ENCODE results near the gene DTHD1.

DTHD1 gene

GRCh38 chr4:36313301-36313700, 31.9 kb downstream of the DTHD1 start:
- no peak for DNase-seq (ENCODE audit: low read depth in 1 of 2, low spot score in 1 of 2)

DNA sequence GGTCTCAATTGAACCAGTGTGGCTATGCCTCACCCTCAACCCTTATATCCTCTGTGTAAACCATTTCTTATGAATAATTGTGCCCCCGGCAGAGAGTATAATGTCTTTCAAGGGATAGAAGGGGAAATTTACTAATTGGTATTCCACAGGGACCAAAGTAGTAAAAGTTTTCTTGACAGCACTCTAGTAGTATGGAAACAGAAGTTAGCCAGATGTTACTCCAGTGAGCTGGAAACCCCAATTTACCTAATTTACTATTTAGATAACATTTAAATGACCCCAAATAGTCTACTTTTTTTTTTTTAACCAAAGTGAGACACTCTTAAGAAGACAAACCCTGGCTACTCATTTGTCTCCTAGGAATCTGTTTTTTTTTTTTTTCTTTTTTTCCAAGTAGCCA, 32.3 kb downstream of the DTHD1 start:
- DNase-seq (ENCODE audit: low read depth in 1 of 2, low spot score in 1 of 2): no peak

- DNase-seq (ENCODE audit: low read depth in 1 of 2, low spot score in 1 of 2): no peak
These were observed 35.2 kb downstream of the DTHD1 start for GRCh38 chr4:36316607-36317006.

DNA sequence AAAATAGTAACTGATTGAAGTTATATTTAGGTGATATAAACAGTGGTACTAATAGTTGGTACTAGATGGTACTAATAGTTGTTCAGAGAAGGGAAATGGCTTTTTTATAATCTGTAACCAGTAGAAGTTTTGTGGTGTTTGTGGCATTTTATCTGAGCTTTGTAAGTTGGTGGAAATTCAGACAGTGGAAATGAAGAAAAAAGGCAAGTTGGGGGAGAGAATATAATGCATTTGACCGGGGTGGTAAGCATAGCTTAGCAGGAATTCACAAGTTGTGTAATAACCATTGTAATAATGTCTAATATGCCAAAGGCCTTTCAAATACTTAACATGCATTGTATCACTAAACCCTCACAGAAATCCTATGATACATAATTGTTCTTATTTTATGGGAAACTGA, 36.3 kb downstream of the DTHD1 start:
- no peak for DNase-seq (ENCODE audit: low read depth in 1 of 2, low spot score in 1 of 2)

DNA sequence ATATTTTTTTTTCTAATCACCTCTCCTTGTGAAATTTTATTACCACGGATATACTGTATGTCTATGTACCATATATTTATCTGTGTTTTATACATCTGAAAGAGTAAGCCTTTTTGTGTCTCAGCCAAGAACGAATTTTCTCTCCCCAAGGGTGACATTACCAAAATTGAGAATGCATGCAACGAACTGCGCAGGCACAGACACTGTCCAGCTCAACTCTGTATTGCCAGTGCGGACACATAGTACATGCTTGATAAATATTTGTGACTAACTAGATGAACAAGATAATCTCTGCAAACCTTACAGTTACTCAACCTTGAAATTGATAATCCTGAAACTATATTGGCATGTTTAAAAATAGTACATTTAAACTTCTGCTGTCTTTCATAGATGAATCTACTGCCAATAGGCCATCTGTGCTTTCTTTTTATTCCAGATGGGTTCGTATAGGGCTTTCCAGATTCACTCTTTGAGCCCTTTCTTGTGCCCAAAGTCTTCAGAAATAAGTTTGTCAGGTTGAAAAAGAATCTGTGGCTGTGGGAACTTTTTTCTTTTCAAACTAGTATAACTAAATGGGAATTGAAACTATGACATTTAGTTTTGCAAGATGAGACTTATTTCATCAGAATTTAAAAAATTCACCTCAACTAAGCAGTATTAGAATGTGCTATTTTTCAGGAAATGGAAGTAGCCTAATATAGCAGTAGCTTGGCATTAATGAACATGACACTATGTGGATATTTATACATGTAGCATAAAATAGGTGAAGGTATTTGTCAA, 38.9 kb downstream of the DTHD1 start:
- DNase-seq (ENCODE audit: low read depth in 1 of 2, low spot score in 1 of 2): no peak

DNA sequence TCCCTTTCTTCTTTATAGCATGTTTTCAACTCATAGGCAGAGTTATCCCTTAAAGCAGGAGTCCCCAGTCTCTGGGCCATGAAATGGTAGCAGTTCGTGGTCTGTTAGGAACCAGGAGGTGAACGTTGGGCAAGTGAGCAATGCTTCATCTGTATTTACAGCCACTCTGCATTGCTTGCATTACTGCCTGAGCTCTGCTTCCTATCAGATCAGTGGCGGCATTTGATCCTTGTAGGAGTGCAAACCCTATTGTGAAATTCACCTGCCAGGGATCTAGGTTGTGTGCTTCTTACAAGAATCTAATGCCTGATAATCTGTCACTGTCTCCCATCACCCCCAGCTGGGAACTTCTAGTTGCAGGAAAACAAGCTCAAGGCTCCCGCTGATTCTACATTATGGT, 39.8 kb downstream of the DTHD1 start:
- no peak for DNase-seq (ENCODE audit: low read depth in 1 of 2, low spot score in 1 of 2)

DNA sequence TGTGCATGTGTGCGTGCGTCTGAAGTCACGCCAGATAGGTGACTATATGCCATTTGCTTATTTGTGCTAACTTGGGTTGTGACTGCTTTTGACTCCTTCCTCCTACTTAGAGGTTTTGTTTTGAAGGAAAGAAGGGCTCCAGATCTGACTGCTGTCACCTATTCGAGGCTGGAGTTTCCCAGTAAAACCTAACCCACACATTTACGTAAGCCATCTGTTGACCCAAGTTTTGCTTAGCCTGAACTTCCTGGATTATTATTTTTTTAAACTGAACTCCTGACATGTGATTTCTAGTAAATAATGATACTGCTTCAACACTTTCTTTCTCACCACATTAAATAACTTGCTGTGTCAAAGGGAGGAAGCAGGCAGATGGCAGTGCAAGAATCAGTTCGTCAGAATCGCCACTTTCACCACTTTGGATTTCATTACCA, 41.5 kb downstream of the DTHD1 start:
- peak in 1 of 2 donors; percentile 46 for DNase-seq (ENCODE audit: low read depth in 1 of 2, low spot score in 1 of 2)

- no peak for DNase-seq (ENCODE audit: low read depth in 1 of 2, low spot score in 1 of 2)
These were observed 42.5 kb downstream of the DTHD1 start for GRCh38 chr4:36323816-36324419.

GRCh38 chr4:36324808-36325207, 43.4 kb downstream of the DTHD1 start:
- DNase-seq (ENCODE audit: low read depth in 1 of 2, low spot score in 1 of 2): no peak

DNA sequence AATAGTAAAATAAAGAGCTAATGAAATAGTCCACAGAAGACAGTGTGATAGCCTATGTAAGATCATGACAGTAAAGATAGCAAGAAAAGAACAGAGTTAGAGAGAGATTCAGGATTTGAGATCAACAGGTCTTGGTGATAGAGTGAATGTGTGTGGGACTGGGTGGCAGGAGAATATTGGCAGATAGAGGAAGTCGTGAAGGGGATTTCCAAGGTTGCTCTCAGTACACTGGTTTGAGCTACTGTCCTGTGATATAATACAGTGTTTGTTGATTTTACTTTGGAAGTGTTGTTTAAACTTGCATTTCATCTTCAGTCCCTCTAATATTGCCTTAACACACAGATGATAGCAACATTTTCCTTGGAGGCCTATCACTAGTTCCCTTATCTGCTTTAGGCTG, 44.1 kb downstream of the DTHD1 start:
- DNase-seq (ENCODE audit: low read depth in 1 of 2, low spot score in 1 of 2): no peak

DNA sequence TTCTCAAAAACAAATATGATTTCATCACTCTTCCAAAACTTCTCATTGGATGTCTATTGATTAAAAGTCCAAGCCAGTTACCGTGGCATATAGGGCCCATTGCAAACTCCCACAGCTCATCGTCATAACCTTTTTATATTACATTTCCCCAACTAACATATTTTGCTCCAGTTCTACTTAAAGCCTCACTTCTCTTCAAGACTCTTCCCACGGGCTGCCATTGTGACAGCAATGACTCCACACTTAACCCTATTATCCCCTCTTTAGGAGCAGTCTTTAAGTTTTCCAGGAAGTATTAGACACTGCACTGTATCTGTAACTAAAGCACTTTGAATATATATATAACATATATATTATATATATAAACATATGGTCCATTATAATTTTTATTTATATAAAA, 44.5 kb downstream of the DTHD1 start:
- no peak for DNase-seq (ENCODE audit: low read depth in 1 of 2, low spot score in 1 of 2)

GRCh38 chr4:36326476-36327029, 45.1 kb downstream of the DTHD1 start:
- DNase-seq (ENCODE audit: low read depth in 1 of 2, low spot score in 1 of 2): no peak

DNA sequence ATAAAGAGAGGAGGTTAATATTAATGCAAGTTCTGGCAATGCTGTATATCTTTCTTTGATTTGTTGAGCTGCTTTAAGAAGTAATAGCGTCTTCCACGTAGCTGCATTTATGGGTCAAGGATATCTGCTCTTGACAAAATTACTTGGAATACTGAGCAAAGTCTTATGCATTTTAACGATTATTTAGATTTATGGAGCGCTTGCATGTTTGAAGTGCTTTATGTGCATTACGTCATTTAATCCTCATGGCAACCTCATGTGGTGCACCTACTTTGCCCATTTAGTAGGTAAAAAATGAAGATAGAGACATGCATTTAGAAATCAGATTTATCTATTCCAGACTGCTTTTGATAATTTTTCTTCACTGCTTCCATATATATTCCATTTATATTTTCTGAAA, 46.0 kb downstream of the DTHD1 start:
- no peak for DNase-seq (ENCODE audit: low read depth in 1 of 2, low spot score in 1 of 2)

DNA sequence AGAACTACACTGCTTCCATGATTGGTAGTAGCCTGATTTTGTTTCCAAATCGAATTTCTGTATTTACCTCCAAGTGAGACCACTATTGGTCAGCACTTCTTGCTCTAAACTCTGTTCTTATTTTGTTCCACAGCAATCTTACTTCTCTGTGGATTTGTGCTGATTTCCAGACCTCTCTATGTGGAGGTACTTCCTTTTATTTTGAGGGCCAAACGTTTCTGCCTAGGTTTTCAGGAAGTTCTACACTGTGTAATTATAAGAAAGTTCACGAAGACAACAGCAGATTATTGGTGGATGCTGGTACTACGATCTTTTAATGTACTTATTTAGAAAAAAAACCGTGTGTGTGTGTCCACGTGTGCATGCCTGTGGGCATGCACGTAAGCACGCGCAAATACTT, 46.7 kb downstream of the DTHD1 start:
- no peak for DNase-seq (ENCODE audit: low read depth in 1 of 2, low spot score in 1 of 2)

DNA sequence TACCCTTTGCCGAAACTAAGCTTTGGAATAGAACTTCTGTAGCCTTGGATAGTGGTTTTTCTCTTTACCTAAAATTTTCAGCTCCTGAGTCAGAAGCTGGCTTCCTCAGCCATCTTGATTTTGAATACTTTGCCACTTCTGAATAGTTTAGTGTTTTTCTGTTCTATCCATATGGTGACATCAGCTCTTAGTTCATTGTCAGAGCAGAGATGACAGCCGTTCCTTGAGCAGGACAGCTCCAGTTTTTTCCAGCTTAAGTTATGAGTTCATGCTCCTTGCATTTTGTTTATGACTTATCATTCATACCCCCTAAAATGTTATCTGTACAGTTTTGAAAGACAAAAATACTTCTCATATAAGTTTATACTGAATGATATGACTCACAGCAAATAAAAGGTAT, 47.8 kb downstream of the DTHD1 start:
- no peak for DNase-seq (ENCODE audit: low read depth in 1 of 2, low spot score in 1 of 2)

- no peak for DNase-seq (ENCODE audit: low read depth in 1 of 2, low spot score in 1 of 2)
These were observed 49.4 kb downstream of the DTHD1 start for GRCh38 chr4:36330796-36331195.

GRCh38 chr4:36332023-36332781, 50.8 kb downstream of the DTHD1 start:
- DNase-seq (ENCODE audit: low read depth in 1 of 2, low spot score in 1 of 2): no peak

- DNase-seq (ENCODE audit: low read depth in 1 of 2, low spot score in 1 of 2): no peak
These were observed 51.3 kb downstream of the DTHD1 start for GRCh38 chr4:36332782-36333131.

- no peak for DNase-seq (ENCODE audit: low read depth in 1 of 2, low spot score in 1 of 2)
These were observed 52.0 kb downstream of the DTHD1 start for GRCh38 chr4:36333303-36333877.

DNA sequence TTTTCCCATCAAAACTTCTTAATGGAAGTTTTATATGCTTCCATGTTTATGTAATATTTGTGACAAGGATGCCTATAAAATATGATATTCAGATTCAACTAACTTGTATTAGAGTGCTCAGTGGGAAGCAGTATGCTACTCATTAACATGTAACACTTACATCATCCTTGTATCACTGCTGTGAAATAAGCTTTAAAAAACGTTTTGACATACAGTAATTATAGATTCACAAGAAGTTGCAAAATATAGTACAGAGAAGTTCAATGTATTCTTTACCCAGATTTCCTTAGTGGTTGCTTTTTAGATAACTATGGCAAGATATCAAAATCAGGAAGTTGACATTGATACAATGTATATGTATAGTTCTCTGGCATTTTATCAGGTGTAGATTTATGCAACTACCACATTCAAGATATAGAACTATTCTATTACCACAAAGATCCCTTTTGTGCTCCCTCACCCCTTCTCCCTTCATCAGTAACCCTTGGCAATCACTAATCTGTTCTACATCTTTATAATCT, 56.3 kb downstream of the DTHD1 start:
- DNase-seq (ENCODE audit: low read depth in 1 of 2, low spot score in 1 of 2): no peak

GRCh38 chr4:36338973-36339372, 57.6 kb downstream of the DTHD1 start:
- DNase-seq (ENCODE audit: low read depth in 1 of 2, low spot score in 1 of 2): no peak
